Neural progenitor cell (in vitro differentiated cells): ENCODE results near the gene ALG6. TPM values are rescaled to one million over a fixed set of nuclear protein-coding genes. Genes with fewer than 3 reads are reported as not detected.

Experiments
- DNase-seq: peaks from one replicate; pipeline ENCODE4 v3.0.0-alpha.2; 2016; ENCODE audit warnings: low spot score
- H2AFZ ChIP-seq: fragments of 200-600 bp; sonication (generic); replicated peaks from 2 replicates; pipeline ENCODE4 v1.6.1; 2016; ENCODE audit warnings: antibody characterized with exemption
- H3F3A ChIP-seq: fragments of 200-600 bp; sonication (generic); 2 replicates; pipeline ENCODE4 v1.6.1; 2016; ENCODE audit warnings: antibody characterized with exemption, low read depth
- H3K27ac ChIP-seq: fragments of 200-600 bp; sonication (generic); 2 replicates; pipeline ENCODE4 v1.5.1; 2016; ENCODE audit warnings: mild to moderate bottlenecking
- H3K27me3 ChIP-seq: fragments of 200-600 bp; sonication (generic); 2 replicates; pipeline ENCODE4 v1.6.1; 2016; ENCODE audit warnings: mild to moderate bottlenecking, moderate library complexity
- H3K36me3 ChIP-seq: fragments of 200-600 bp; sonication (generic); 2 replicates; pipeline ENCODE4 v1.5.1; 2016
- H3K4me1 ChIP-seq: fragments of 200-600 bp; sonication (generic); 2 replicates; pipeline ENCODE4 v1.6.1; 2016; ENCODE audit warnings: mixed run types
- H3K4me2 ChIP-seq: fragments of 200-600 bp; sonication (generic); 2 replicates; pipeline ENCODE4 v1.6.1; 2016
- H3K4me3 ChIP-seq: fragments of 200-600 bp; sonication (generic); 2 replicates; pipeline ENCODE4 v1.5.1; 2016
- H3K79me2 ChIP-seq: fragments of 200-600 bp; sonication (generic); 2 replicates; pipeline ENCODE4 v1.6.1; 2016; ENCODE audit warnings: low read depth
- H3K9ac ChIP-seq: fragments of 200-600 bp; sonication (generic); 2 replicates; pipeline ENCODE4 v1.6.1; 2016
- H3K9me3 ChIP-seq: fragments of 200-600 bp; sonication (generic); 2 replicates; pipeline ENCODE4 v1.5.1; 2016; ENCODE audit warnings: low read depth
- H4K20me1 ChIP-seq: fragments of 200-600 bp; sonication (generic); 2 replicates; pipeline ENCODE4 v1.6.1; 2016; ENCODE audit warnings: low read depth
- H3K27ac Mint-ChIP-seq: 3 replicates; pipeline ENCODE4 v1.8.0; 2021; ENCODE audit warnings: mixed read lengths
- H3K27me3 Mint-ChIP-seq: 2 replicates; pipeline ENCODE4 v1.8.0; 2022; ENCODE audit warnings: low read depth, mild to moderate bottlenecking, inconsistent platforms, moderate library complexity, mixed read lengths; ENCODE audit not compliant: insufficient read depth
- H3K36me3 Mint-ChIP-seq: 3 replicates; pipeline ENCODE4 v1.8.0; 2021; ENCODE audit warnings: mixed read lengths
- H3K4me1 Mint-ChIP-seq: 3 replicates; pipeline ENCODE4 v1.8.0; 2021; ENCODE audit warnings: mixed read lengths
- H3K4me3 Mint-ChIP-seq: 3 replicates; pipeline ENCODE4 v1.8.0; 2021; ENCODE audit warnings: mild to moderate bottlenecking, moderate library complexity, mixed read lengths
- H3K9me3 Mint-ChIP-seq: 3 replicates; pipeline ENCODE4 v1.8.0; 2020; ENCODE audit warnings: mixed read lengths
- EZH2 ChIP-seq: fragments of 200-600 bp; sonication (generic); IDR thresholded peaks from 2 replicates; pipeline ENCODE4 v1.6.1; 2017; ENCODE audit warnings: antibody characterized with exemption, mild to moderate bottlenecking, moderate library complexity
- EZH2phosphoT487 ChIP-seq: fragments of 200-600 bp; sonication (generic); IDR thresholded peaks from 2 replicates; pipeline ENCODE4 v1.6.1; 2017; ENCODE audit warnings: antibody characterized with exemption
- total RNA-seq: library from RNA; depleted of rRNA; stranded (reverse); fragments of >200 nt; gene quantifications from 2 replicates; pipeline ENCODE4 v1.2.3, GENCODE V29; 2015; ENCODE audit warnings: low replicate concordance
- TF ChIP-seq, protein P1 (sequence below): fragments of 200-600 bp; sonication (generic); IDR thresholded peaks from 2 replicates; pipeline ENCODE4 v1.5.1; 2017; ENCODE audit warnings: antibody characterized with exemption, mild to moderate bottlenecking

The ALG6 gene
- total RNA-seq, 1 donor from 2014 or later = 41.7 TPM

DNA sequence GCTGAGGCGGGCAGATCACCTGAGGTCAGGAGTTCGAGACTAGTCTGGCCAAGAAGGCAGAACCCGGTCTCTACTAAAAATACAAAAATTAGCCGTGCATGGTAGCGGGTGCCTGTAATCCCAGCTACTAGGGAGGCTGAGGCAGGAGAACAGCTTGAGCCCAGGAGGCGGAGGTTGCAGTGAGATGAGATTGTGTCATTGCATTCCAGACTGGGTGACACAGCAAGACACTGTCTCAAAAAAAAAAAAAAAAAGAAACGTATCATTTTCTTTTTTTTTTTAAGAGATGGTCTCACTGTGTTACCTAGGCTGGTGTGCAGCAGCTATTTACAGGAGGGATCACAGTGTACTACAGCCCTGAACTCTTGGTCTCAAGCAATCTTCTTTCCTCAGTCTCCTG lies 108.3 kb downstream of the ALG6 start:
- no peaks in the 10 kb centered on the region for H3K4me1 Mint-ChIP-seq
- H3K79me2 ChIP-seq = no peaks in the 10 kb centered on the region
- H3F3A ChIP-seq = no peaks in the 10 kb centered on the region
- no peak overlapping the region for H3K27ac Mint-ChIP-seq
- H3K27ac ChIP-seq = no peak overlapping the region
- H3K36me3 Mint-ChIP-seq = peaks cover 22% of the 10 kb centered on the region
- H3K27me3 Mint-ChIP-seq = no peaks in the 10 kb centered on the region
- DNase-seq = no peak
- H3K4me2 ChIP-seq = no peak overlapping the region
- no peaks in the 10 kb centered on the region for H3K9me3 ChIP-seq
- no peak overlapping the region for H3K9ac ChIP-seq
- H3K4me3 ChIP-seq = no peak overlapping the region
- H3K36me3 ChIP-seq = peaks cover 1% of the 10 kb centered on the region
- H3K9me3 Mint-ChIP-seq = peaks cover 7% of the 10 kb centered on the region
- no peak for TF ChIP-seq EZH2phosphoT487
- no peak for TF ChIP-seq EZH2
- TF ChIP-seq, protein P1, sequence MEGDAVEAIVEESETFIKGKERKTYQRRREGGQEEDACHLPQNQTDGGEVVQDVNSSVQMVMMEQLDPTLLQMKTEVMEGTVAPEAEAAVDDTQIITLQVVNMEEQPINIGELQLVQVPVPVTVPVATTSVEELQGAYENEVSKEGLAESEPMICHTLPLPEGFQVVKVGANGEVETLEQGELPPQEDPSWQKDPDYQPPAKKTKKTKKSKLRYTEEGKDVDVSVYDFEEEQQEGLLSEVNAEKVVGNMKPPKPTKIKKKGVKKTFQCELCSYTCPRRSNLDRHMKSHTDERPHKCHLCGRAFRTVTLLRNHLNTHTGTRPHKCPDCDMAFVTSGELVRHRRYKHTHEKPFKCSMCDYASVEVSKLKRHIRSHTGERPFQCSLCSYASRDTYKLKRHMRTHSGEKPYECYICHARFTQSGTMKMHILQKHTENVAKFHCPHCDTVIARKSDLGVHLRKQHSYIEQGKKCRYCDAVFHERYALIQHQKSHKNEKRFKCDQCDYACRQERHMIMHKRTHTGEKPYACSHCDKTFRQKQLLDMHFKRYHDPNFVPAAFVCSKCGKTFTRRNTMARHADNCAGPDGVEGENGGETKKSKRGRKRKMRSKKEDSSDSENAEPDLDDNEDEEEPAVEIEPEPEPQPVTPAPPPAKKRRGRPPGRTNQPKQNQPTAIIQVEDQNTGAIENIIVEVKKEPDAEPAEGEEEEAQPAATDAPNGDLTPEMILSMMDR = no peak
- no peak overlapping the region for H2AFZ ChIP-seq
- H3K4me1 ChIP-seq = no peaks in the 10 kb centered on the region
- no peak overlapping the region for H3K4me3 Mint-ChIP-seq
- H3K27me3 ChIP-seq = no peaks in the 10 kb centered on the region
- no peaks in the 10 kb centered on the region for H4K20me1 ChIP-seq

DNA sequence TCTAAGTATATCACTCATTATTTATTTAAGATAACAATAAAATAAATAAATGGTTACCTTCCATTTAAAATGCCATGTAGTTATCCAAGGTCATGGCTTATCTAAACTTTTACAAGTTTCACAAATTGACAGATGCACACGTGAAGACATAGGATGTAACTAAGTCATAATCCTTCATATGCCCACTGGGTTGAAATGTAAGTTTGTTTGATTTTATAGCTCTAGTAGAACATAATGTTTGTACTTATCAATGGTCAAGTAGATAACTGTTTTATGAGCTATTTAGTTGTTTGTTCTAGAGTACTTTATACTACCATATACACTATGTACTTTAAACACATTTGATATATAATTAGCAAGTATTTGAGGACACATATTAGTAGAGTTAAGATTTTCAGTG lies 112.6 kb downstream of the ALG6 start:
- Mint-ChIP-seq H3K27me3 (no peaks in the 10 kb centered on the region), H3K27ac (no peak overlapping the region), H3K4me3 (no peak overlapping the region), H3K4me1 (no peaks in the 10 kb centered on the region), H3K9me3 (no peaks in the 10 kb centered on the region), H3K36me3 (peaks cover 12% of the 10 kb centered on the region)
- H3K4me1 ChIP-seq = no peaks in the 10 kb centered on the region
- H3F3A ChIP-seq = no peaks in the 10 kb centered on the region
- H2AFZ ChIP-seq = no peak overlapping the region
- TF ChIP-seq, protein P1 = no peak
- TF ChIP-seq EZH2phosphoT487 (no peak), EZH2 (no peak)
- no peaks in the 10 kb centered on the region for H4K20me1 ChIP-seq
- no peak overlapping the region for H3K4me3 ChIP-seq
- H3K9me3 ChIP-seq = no peaks in the 10 kb centered on the region
- no peaks in the 10 kb centered on the region for H3K27me3 ChIP-seq
- no peak for DNase-seq
- no peak overlapping the region for H3K27ac ChIP-seq
- H3K4me2 ChIP-seq = no peak overlapping the region
- H3K79me2 ChIP-seq = no peaks in the 10 kb centered on the region
- no peak overlapping the region for H3K9ac ChIP-seq
- H3K36me3 ChIP-seq = no peaks in the 10 kb centered on the region

DNA sequence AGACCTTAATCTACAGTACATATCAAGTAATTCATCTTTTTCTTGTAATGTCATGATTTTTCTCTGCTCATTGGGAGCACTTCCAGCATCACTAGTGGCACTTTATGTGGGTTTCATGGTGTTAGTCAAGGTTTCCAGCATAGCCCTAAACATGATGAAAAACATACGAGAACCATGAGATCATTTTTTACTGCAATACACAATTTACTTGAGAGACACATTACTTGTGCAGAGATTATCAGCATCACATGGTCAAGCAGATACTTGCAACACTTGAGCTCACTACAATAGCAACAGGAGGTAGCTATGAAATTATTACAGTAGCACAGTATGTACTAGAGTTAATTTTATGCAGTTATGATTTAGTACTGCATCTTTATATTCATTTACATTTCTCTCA lies 119.2 kb downstream of the ALG6 start:
- Histone ChIP-seq H3K4me1 (no peaks in the 10 kb centered on the region), H3K9me3 (no peaks in the 10 kb centered on the region), H3F3A (no peaks in the 10 kb centered on the region), H3K27me3 (no peaks in the 10 kb centered on the region), H3K27ac (no peak overlapping the region), H2AFZ (no peak overlapping the region), H3K9ac (no peak overlapping the region), H3K79me2 (no peaks in the 10 kb centered on the region), H3K36me3 (no peaks in the 10 kb centered on the region), H4K20me1 (peaks cover 8% of the 10 kb centered on the region), H3K4me2 (no peak overlapping the region), H3K4me3 (no peak overlapping the region)
- DNase-seq = no peak
- H3K27me3 Mint-ChIP-seq = peaks cover 2% of the 10 kb centered on the region
- no peak overlapping the region for H3K4me3 Mint-ChIP-seq
- H3K9me3 Mint-ChIP-seq = no peaks in the 10 kb centered on the region
- TF ChIP-seq EZH2phosphoT487 (no peak), EZH2 (no peak)
- TF ChIP-seq, protein P1 = no peak
- H3K4me1 Mint-ChIP-seq = no peaks in the 10 kb centered on the region
- H3K36me3 Mint-ChIP-seq = peaks cover 1% of the 10 kb centered on the region
- no peak overlapping the region for H3K27ac Mint-ChIP-seq
